Measurements from ENCODE around the gene M1AP. TPM values are rescaled to one million over a fixed set of nuclear protein-coding genes. Genes with fewer than 3 reads are reported as not detected.

Gene M1AP
- total RNA-seq, 1 donor from 2014 or later, result 4.6 TPM

DNA sequence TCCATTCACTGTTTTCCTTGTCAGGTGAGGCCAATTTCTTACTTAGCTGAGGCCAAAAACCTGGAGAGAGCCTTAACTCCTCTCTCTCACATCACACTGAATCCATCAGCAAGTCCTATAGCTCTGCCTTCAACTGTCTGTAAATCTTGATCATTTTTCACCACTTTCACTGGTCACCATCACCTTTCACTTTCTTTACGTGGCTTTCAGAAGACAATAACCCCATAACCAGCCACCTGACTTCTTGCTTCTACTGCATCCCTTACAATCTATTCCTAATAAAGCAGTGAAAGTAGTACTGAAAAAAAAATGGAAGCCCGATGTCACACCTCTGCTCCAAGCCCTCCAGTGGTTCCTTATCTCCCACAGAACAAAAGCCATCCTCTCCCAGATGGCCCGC lies 102.1 kb downstream of the M1AP start:
- DNase-seq, result no peak

DNA sequence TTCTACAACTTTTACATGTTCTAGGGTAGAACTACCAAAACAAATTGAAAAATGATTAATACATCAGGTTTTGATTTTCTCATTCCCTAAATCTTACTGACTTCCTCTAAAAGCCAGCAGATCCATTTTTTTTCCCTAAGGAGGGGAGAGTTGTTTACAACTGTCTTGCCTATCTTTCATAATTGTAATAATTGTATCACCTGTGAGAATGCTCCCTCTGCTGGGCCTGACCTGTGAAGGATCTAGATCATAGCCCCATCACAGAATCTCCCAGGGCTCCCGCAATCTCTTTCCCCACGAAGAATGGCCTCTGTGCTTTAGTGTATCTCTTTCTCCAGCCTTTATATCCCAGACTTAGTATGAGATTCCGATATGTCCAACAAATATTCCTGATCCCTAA lies 103.5 kb downstream of the M1AP start:
- no peak for DNase-seq

DNA sequence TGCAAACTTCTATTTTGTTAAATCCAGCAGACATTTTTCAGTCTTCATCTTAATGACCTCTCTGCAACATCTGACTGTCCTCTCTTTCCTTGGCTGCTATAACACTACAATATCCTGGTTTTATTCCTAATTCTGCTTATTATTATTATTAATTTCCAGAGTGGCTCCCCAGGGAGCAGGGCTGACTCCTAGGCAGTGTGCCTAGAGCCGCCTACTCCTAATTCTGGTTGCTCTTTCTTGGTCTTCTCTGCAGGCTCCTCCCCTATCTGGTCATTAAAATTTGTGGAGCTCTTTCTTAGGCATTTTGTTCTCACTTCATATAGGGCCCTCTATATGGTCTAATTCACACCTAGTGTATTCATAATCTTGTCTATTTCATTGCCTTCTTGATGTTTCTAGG lies 105.2 kb downstream of the M1AP start:
- no peak for DNase-seq

DNA sequence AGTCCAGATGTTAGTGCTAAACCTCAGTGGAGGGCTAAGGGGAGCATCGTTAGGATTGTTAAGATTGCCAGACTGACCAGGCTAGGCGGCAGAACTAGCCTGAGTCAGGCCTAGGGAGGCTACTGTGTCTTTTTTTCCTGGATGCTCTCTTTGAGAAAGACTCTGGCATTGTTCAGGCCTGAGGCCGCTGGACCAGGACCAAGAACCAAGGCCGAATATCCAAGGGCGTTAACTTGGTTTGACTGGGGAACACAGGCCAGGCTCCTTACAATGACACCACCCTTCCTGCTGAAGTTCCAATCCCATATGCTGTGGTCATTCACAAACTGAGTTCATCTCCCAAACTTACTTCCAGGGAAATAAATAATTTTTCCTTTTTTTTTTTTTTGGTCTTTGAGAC lies 107.8 kb downstream of the M1AP start:
- DNase-seq, result no peak

DNA sequence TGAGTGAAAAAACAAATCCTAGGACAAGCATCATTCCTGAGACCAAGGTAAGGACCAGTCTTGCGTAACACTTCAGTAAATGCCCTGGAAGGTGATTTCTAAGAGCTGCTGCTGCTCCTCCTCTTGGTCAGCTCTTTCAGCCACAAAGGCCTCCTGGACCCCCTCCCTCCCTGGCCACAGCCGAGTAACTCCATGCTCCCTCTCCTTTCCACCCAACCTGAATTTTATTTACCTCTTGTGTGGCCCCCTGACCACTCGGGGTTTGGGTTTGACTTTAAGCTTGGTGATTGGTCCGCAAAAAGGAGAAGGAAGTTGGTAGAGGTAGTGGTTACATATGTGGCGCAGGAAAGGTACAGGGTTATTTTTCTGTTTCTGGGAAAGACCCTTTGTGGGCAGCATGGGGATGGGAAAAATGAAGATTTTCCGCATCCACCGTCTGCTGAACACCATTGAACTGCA lies 109.2 kb downstream of the M1AP start:
- DNase-seq, result no peak

DNA sequence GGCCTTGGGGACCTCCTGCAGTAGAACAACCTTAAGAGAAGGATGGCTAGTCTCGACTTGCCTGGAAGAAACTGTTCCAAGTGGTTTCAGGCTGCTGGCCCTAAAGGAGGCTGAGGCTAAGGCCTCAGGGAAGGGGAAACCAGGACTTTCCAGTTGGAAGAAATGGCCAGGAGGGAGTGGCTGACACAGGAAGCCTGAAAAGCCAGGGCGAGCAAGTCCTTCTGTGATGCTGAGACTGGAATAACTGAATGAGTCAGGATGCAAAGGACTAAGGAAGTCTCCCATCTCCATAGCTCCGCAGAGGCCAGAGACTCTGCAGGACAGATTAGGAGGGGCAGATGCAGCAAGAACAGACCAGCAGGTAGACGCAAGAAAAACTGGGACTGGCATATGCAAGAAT lies 111.0 kb downstream of the M1AP start:
- DNase-seq, result no peak

DNA sequence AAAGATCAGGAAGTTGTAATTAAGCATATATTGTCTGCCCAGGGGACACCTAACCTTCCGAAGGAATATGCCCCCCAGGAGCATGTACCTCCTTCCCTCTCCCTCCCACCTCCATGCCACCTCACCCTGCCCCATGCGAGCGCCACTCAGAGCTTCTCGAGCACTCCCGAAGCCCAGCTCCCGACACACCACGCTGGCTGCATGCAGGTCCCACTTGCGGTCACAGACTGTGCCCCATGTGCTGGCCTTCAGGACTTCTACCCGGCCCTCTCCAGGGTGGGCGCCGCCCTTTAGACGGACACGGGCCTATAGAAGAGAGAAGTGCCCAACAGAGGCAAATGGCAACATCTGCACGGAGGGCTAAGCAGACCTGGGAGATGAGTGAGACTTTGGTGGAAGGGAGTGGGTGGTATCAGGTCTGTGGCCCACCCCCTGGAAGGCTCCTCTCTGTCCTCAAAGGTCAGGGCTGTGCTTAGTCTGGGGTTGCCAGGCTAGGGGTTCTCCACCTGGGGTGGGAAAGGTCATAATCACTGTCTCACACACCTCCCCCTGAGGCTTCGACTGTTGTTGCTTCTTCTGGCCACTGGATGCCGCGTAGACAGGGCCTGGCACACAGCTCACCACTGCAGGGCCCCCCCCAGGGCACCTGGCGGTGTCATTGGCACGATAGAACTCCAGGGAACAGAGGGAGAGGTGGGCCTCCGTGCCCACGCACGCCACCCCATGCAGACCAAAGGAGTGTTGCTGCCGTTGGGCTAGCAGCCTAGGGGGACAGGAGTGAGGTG lies 111.8 kb downstream of the M1AP start:
- DNase-seq, result no peak

DNA sequence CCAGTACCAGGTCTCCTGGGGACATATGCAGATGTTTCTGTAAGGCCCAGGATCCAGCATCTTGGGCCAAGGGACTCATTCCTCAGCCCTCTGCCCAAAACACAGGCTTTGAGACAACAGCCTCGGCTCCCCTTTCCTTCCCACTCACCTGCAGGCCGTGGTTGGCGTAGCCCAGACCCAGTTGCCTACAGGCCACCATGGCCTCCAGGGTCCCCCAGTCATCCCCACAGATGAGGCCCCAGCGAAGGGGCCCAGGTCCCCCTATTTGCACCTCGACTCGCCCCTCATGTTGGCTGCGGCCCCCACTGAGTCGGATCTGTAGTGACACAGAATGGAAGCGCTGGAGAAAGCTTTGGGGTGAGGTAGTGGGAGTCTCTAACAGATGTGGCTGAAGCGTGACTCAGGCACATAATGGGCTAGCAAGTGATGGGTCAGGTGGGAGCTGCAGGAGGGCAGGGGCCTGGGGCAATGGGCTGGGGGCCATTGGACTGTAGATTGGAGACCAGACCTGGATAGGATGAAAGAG lies 112.6 kb downstream of the M1AP start:
- DNase-seq, result no peak

DNA sequence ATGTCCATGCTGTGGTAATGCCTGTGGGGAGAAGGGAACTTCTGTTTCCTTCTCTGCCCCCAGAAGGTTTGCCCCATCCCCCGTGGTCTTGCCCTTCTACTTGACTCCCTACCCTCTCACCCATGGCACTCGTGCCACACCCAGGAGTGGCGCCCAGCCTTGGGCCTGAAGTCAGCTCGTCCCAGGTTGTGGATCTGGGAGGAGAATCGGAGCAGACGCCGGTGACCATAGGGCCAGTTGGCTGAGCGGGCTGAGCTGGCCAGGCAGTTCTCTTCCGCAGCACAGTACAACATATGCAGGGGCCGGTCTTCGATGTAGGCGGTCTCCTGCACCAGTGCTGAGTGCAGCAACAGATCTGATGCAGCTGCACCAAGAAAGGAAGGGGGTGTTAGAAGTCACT lies 113.7 kb downstream of the M1AP start:
- no peak for DNase-seq

DNA sequence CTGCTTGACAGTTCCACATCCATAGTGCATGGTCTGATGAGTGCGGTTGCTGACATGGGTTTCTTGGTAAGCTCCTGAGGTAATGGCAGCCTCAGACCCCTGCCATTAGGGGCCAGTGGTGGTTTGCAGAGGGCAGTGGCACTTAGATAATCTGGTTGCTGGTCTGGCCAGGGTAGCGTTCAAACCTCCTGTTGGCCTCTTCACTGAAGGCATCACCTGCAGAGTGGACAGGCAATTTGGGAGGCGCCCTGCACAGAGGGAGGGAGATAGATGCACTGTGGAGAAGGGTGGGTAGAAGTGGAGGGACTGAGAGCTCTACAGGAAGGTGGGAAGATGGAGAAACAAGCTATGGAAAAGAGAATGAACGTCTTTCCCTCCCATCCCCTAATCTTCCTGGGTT lies 114.7 kb downstream of the M1AP start:
- no peak for DNase-seq

DNA sequence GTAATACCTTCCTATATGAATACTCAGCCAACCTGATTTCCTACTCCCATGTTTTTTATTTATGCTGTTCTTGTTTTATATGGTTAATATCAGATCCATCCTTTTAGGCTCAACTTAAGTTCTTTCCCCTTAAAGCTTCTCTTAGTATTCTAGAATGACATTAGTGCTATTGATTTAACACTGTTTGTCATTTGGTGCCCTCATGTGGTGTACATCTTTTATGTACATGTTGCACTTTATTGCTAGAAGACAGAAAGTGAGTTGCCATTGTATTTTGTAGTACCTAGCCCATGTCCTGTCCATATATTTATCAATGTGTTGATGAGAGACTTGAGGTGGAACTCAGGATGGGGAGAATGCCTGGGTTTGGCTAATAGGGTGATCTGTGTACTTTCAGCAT lies 115.9 kb downstream of the M1AP start:
- peak; percentile 57 for DNase-seq

DNA sequence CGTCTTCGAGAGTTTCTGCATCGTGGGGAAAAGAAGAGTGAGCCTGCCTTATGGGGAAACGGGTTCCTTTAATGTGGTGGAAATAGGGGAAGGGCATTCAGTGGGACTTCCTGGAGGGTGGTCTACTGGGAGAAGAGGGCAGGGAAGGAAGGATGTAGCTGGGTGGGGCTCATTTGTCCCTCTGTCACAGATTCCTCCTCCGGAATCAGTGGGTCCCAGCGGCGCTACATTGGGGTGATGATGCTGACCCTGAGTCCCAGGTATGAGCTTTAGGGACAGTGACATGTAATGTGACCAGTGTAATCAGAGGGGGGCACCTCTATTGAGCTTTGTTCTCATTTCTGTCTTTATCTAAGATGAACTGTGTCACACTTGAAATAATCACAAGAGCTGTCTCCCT lies 116.5 kb downstream of the M1AP start:
- DNase-seq, result no peak

DNA sequence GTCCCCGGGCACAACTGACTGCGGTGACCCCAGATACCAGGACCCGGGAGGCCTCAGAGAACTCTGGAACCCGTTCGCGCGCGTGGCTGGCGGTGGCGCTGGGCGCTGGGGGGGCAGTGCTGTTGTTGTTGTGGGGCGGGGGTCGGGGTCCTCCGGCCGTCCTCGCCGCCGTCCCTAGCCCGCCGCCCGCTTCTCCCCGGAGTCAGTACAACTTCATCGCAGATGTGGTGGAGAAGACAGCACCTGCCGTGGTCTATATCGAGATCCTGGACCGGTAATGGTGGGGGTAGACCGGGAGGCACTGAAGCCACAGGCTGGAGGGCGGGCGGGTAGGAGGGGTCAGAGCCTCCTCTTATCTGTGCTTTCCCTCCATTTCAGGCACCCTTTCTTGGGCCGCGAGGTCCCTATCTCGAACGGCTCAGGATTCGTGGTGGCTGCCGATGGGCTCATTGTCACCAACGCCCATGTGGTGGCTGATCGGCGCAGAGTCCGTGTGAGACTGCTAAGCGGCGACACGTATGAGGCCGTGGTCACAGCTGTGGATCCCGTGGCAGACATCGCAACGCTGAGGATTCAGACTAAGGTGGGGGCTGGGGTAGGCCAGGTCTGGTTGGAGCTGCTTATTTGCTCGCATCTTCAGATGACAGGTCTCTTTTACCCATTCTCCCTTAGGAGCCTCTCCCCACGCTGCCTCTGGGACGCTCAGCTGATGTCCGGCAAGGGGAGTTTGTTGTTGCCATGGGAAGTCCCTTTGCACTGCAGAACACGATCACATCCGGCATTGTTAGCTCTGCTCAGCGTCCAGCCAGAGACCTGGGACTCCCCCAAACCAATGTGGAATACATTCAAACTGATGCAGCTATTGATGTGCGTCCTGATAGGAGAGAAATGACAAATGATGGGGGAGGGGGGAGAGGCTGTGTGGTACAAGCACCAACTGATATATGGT lies 117.6 kb downstream of the M1AP start:
- DNase-seq, result peak; percentile 44

DNA sequence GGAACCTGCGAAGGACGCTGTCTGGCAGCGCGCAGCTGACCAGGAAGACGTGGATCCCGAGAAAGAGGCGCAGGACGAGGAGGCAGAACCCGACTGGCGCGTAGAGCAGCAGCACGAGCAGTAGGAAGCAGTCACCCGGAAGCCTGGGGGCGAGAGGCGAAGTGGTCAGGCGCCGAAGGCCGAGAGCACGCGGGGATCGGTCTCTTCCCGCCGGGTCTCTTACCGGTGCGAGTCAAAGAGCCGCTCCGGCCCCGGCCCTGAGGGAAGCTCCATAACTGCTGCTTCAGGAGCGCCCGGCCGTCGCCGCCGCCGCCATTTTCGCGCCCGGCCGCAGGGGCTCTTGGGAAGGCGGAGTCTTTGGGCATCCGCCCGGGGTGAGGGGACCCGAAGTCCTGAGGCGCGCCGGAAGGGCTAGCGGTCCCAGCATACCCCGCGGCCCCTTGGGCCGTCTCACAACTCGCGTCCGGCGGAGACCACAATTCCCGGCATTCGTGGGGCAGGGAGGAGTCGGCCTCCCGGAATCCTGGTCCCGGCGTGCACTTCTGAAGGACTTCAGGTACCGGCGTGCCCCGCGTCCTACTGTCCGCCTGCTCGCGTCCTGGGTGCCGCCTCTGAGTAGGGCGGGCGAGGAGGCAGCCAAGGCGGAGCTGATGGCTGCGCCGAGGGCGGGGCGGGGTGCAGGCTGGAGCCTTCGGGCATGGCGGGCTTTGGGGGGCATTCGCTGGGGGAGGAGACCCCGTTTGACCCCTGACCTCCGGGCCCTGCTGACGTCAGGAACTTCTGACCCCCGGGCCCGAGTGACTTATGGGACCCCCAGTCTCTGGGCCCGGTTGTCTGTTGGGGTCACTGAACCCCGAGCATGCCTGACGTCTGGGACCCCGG lies 118.5 kb downstream of the M1AP start, which contains the start of the genes AUP1 and HTRA2:
Gene AUP1 (minus strand): TSS at position 350 of the 882 bp plus-strand sequence. CDS start 77 bp downstream, at position 273.
Gene HTRA2 (plus strand): TSS at position 577 of the 882 bp plus-strand sequence. CDS start 74 bp downstream, at position 651.
- peak; percentile 99 for DNase-seq

DNA sequence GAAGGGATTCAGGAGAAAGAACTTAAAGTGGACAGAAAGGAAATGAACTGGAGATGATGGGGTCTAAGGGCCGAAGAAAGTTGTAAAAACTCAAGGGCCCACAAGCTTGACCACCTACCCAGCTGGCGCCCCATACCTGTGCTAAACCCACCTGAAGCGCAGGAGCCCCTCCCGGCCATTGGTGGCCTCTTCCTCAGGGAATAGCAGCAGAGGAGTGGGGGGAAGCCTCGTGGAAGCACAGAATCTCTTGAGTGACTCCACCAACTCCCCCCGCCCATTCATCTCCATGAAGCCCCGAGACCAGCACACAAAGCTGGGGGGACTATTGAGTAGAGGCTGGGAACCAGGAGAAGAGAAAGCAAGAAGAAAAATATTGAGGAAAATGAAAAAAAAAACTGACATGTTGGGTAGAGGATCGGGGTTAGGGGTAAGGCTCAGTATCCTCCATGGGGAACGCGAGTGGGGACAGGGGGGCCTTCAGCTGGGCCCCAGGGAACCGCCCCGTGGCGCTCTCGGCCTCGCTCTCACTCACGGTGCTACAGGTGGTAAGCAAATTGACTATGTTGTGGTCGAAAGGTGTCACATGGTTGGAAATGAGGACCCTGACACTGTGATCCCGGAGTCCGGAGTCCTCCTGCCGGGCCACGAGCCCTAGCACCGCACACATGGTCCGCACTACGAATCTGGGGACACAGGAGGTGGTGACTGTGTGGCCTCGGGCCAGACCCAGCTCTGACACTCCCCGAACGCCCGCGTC lies 119.4 kb downstream of the M1AP start:
- no peak for DNase-seq

DNA sequence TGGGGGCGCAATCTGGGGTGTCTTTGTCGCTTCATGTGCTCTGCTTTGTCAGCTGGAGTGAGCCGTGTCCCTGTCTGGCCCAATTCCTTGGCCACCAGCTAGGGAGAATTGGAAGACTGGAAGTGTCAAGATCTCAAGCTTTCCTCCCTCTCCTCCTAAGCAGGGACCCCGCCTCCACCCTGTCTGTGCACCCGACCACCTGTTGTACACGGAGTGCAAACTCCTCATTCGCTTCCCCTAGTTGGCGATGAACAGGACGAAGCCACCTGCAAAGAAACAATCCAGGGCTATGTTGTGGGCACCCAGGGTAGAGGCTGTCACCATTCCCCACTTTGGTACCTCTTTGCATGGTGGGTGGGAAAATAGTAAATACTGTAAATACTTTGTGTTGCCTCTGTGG lies 120.4 kb downstream of the M1AP start:
- DNase-seq, result no peak

DNA sequence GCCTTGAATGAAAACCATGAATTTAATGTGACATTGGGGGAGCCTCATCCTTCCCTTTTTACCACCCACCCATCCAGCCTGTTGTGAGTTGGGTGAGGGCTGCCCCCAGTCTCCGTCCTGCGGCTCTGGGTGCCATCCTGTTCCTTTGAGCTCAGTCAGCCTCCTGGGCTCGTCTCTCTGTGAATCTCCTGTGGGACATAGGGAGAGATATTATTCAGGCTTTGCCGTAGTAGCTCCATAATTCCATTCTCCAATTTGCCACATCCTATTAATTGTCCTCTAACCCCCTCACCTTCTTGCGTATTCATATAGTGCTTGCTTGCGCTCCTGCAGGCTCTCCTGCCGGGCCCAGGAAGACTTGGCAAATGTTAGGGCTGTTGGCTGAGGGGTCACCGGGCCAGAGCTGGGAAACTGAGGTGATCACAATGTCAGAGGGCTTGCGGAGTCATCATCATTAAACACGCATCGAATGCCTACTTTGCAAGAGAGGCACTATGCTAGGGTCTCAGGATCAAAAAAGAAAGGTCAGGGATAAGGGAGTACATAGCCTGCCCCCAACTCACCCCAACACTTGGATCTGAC lies 121.4 kb downstream of the M1AP start:
- DNase-seq, result no peak

DNA sequence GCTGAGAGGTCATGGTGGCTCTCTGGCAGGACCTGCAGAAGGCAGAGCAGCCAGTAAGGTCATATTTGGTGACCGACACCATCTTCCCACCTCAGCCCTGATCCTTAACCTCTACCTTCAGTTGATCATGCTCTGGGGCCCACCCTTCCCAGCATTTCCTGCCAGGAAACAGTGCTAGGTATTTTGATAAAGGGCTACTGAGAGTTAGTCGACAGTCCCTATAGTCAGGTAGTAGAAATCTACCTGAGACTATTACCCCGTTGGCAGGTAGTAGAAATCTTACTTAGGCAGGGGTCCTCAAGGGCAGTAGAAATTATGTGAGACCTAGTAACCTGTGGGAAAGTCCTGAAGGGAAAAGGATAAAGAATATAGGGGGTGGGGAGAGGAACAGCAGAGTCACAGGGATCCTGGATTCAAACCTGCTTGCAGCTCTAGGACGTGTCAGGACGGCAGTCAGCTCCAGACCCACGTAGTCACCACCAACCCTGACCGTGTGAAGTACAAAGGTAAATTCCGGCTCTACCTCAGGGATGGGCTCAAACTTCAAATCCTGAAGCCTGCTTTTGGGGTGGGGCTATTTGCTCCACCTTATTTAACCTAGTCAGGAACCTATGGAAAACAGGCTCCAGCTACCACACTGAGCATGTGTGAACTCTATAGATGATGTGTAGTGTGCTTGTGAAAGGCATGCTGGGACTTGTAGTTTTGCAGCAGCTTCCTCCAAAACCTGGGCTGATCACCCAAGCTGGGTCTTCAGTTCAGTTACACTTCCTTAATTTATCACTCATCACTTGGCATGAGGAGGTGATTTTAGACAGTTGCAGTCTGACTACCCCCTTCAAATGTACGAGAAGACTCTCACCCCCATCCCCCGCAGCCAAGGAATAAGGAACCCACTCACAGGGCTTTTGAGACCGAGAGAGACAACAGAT lies 122.1 kb downstream of the M1AP start, which contains the start of gene DQX1:
Gene DQX1 (minus strand): TSS at position 515 of the 932 bp plus-strand sequence. CDS start 502 bp downstream, at position 13.
- DNase-seq, result peak; percentile 56
